Epithelial cell of proximal tubule (primary cell): ENCODE data around the gene HMG20A. TPM values are rescaled to one million over a fixed set of nuclear protein-coding genes. Genes with fewer than 3 reads are reported as not detected.

Experiments
- DNase-seq: peaks from one replicate; pipeline ENCODE4 v3.0.0-alpha.2; 2011; ENCODE audit warnings: low read depth
- H3K4me3 ChIP-seq: 2 replicates; pipeline ENCODE4 v1.5.1; 2011; ENCODE audit warnings: low read depth, mild to moderate bottlenecking, low read length
- CTCF ChIP-seq: conservative IDR thresholded peaks from 2 replicates; pipeline ENCODE4 v1.5.1; 2012; ENCODE audit warnings: low read depth, mild to moderate bottlenecking, low read length
- total RNA-seq: library from RNA; depleted of rRNA; stranded (reverse); fragments of >200 nt; gene quantifications from 2 replicates; pipeline ENCODE4 v1.2.3, GENCODE V29; 2015

HMG20A gene
- total RNA-seq, 1 donor from 2014 or later = 22.5 TPM

- no peak for TF ChIP-seq CTCF
- no peak overlapping the region for H3K4me3 ChIP-seq
- no peak for DNase-seq
Observed at GRCh38 chr15:77527831-77528231, 107.1 kb downstream of the HMG20A start.

GRCh38 chr15:77528290-77528967, 107.7 kb downstream of the HMG20A start:
- TF ChIP-seq CTCF = no peak
- no peak for DNase-seq
- no peak overlapping the region for H3K4me3 ChIP-seq

- no peak for DNase-seq
- TF ChIP-seq CTCF = no peak
- H3K4me3 ChIP-seq = no peak overlapping the region
Observed at GRCh38 chr15:77528968-77529319, 108.3 kb downstream of the HMG20A start.

- H3K4me3 ChIP-seq = no peak overlapping the region
- no peak for TF ChIP-seq CTCF
- DNase-seq = no peak
Observed at GRCh38 chr15:77529394-77530159, 108.9 kb downstream of the HMG20A start.

- H3K4me3 ChIP-seq = no peak overlapping the region
- TF ChIP-seq CTCF = no peak
- DNase-seq = no peak
Observed at GRCh38 chr15:77530576-77530975, 109.9 kb downstream of the HMG20A start.

- H3K4me3 ChIP-seq = no peak overlapping the region
- DNase-seq = no peak
- TF ChIP-seq CTCF = no peak
Observed at GRCh38 chr15:77531191-77532000, 110.7 kb downstream of the HMG20A start.
